Naive thymus-derived CD8-positive, alpha-beta T cell (primary cell): ENCODE results near the gene NAP1L3. TPM values are rescaled to one million over a fixed set of nuclear protein-coding genes. Genes with fewer than 3 reads are reported as not detected.

Source experiments
- ATAC-seq, 2 donors: fragments of 150-1000 bp; cut with Tn5 transposase in 1 of 2; sonication (Bioruptor Pico), chemical (Tn5 transposase) in 1 of 2; 1 replicate in 1 of 2; 2 replicates in 1 of 2; pipeline ENCODE4 v1.10.0; 2021; ENCODE audit warnings: mild to moderate bottlenecking in 2 of 2, moderate library complexity in 2 of 2
- POLR2A ChIA-PET: fragments of 350-600 bp; sonication (Branson Sonifier 250); formaldehyde crosslinking; loops from one replicate; lab custom pipeline; 2021; ENCODE audit warnings: antibody characterized with exemption; lab: Charles Lee
- DNase-seq, 10 donors: peaks; one replicate each; pipeline versions ENCODE4 v3.0.0 to v3.0.0-alpha.2; 2020 to 2022
- H3K27ac Mint-ChIP-seq, 10 donors: one replicate each; pipeline ENCODE4 v1.8.0; 2020 to 2022; ENCODE audit warnings: mild to moderate bottlenecking in 10 of 10, mixed read lengths in 10 of 10, moderate library complexity in 4 of 10, inconsistent platforms in 1 of 10
- H3K27me3 Mint-ChIP-seq, 5 donors: one replicate each; pipeline ENCODE4 v1.8.0; 2021 to 2022; ENCODE audit warnings: mixed read lengths in 5 of 5
- H3K36me3 Mint-ChIP-seq, 3 donors: one replicate each; pipeline ENCODE4 v1.8.0; 2020 to 2022; ENCODE audit warnings: mixed read lengths in 3 of 3, mild to moderate bottlenecking in 2 of 3, inconsistent platforms in 1 of 3
- H3K4me1 Mint-ChIP-seq, 4 donors: one replicate each; pipeline ENCODE4 v1.8.0; 2021 to 2022; ENCODE audit warnings: mixed read lengths in 4 of 4
- H3K4me3 Mint-ChIP-seq, 10 donors: one replicate each; pipeline ENCODE4 v1.8.0; 2020 to 2022; ENCODE audit warnings: mild to moderate bottlenecking in 10 of 10, mixed read lengths in 10 of 10, moderate library complexity in 6 of 10, inconsistent platforms in 1 of 10
- H3K9me3 Mint-ChIP-seq, 9 donors: one replicate each; pipeline ENCODE4 v1.8.0; 2020 to 2022; ENCODE audit warnings: mixed read lengths in 9 of 9, mild to moderate bottlenecking in 3 of 9, inconsistent platforms in 1 of 9, moderate library complexity in 1 of 9
- polyA plus RNA-seq, 3 donors: library from polyadenylated mRNA; unstranded; fragments of 300-500 nt; fragmentation: Illumina TruSeq; gene quantifications; one replicate each; pipeline ENCODE4 v1.2.3, GENCODE V29; 2021
- total RNA-seq, 8 experiments: library from RNA in 2 of 8; stranded (reverse) in 2 of 8; gene quantifications; one replicate each; pipeline ENCODE4 v1.2.3 and lab custom pipeline; 2021 to 2026

The NAP1L3 gene, protein sequence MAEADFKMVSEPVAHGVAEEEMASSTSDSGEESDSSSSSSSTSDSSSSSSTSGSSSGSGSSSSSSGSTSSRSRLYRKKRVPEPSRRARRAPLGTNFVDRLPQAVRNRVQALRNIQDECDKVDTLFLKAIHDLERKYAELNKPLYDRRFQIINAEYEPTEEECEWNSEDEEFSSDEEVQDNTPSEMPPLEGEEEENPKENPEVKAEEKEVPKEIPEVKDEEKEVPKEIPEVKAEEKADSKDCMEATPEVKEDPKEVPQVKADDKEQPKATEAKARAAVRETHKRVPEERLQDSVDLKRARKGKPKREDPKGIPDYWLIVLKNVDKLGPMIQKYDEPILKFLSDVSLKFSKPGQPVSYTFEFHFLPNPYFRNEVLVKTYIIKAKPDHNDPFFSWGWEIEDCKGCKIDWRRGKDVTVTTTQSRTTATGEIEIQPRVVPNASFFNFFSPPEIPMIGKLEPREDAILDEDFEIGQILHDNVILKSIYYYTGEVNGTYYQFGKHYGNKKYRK
- total RNA-seq (1 to 10 TPM; 9.3 to 9.4 TPM), polyA plus RNA-seq (1 to 10 TPM; 6.3 to 8.1 (median 7.1) TPM), total RNA-seq (lab: John Stamatoyannopoulos, UW) (6.9 to 30.5 (median 17.8) reads per million in 6 experiments)

DNA sequence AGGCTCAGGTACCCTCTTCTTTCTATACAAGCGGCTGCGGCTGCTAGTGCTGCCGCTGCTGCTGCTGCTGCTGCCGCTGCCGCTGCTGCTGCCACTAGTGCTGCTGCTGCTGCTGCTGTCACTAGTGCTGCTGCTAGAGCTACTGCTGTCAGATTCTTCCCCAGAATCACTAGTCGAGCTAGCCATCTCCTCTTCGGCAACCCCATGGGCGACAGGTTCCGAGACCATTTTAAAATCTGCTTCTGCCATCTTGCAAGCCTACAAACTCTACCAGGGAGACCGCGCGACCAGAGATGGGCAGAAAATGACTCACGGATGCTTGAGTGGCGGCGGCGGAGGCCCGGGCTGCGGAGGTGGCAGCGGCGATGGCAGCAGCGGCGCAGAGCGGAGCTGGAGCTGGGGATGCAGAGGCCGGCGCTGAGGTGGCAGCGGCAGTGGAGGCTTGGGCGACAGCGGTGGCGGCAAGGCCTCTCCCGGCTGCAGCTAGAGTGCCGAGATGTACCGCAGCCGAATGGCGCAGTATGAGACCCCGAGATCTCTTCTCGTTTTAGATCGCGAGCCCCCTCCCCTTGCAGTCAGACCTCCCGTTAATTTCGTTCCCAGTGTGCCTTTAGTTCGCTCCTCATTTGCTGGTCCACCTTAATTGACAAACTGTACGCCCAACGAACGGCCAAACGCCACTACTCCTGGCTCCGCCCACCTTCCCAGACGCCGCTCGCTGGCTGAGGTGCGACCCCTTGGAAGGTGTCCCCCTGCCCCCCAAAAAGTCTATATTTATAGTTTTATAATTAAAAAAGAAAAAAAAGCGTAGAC is at the start of gene NAP1L3:
Gene NAP1L3, minus strand, starts transcription at position 523 of the 813 bp plus-strand sequence. Its CDS starts 274 bp downstream, at position 249.
- Mint-ChIP-seq H3K27me3 (no peaks in the 10 kb centered on the region), H3K36me3 (no peaks in the 10 kb centered on the region), H3K27ac (peak within 1 kb of the TSS; percentile 91 to 98 (median 96)), H3K9me3 (no peaks in the 10 kb centered on the region), H3K4me3 (peak within 1 kb of the TSS; percentile 93 to 99 (median 94)), H3K4me1 (peaks cover 7 to 18% (median 14%) of the 10 kb centered on the region in 4 donors)
- peak; percentile 72 to 83 for ATAC-seq
- POLR2A ChIA-PET = no interaction called here
- DNase-seq = peak; percentile 19 to 75 (median 50)

- no peaks in the 10 kb centered on the region for H3K27me3 Mint-ChIP-seq
- no peak for DNase-seq
- H3K36me3 Mint-ChIP-seq = no peaks in the 10 kb centered on the region
- H3K4me3 Mint-ChIP-seq = no peak overlapping the region
- H3K27ac Mint-ChIP-seq = no peak overlapping the region
- POLR2A ChIA-PET = no interaction called here
- ATAC-seq = no peak
- H3K4me1 Mint-ChIP-seq = no peaks in the 10 kb centered on the region
- H3K9me3 Mint-ChIP-seq = peaks cover 0 to 4% (median 0%) of the 10 kb centered on the region in 9 donors
Measured at GRCh38 chrX:93711076-93711475, 37.7 kb upstream of the NAP1L3 start.

DNA sequence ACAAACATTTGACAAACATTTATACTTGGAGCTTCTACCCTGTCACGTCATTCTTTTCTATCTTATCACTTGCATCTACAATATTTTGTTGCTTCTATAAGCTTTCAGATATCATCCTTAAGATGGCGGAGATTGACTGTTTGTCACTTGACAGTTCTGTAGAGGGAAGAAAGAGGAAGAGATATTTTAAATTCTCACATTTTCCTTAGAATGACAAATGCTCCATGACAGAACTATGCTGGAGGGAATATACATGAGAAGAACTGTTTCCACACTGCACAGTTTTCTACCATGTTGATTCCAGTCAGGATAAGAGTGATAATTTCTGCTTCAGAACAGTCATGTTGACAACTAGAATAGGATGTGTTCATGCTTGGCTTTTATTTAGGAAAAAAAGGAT is 30.3 kb upstream of the NAP1L3 start:
- ATAC-seq (no peak), DNase-seq (no peak)
- Mint-ChIP-seq H3K27me3 (no peaks in the 10 kb centered on the region), H3K4me1 (no peaks in the 10 kb centered on the region), H3K27ac (no peak overlapping the region), H3K9me3 (peaks cover 0 to 4% (median 0%) of the 10 kb centered on the region in 9 donors), H3K4me3 (no peak overlapping the region), H3K36me3 (no peaks in the 10 kb centered on the region)
- POLR2A ChIA-PET = no interaction called here

- H3K4me1 Mint-ChIP-seq = no peaks in the 10 kb centered on the region
- no peaks in the 10 kb centered on the region for H3K9me3 Mint-ChIP-seq
- POLR2A ChIA-PET = no interaction called here
- H3K27ac Mint-ChIP-seq = no peak overlapping the region
- no peak for ATAC-seq
- H3K4me3 Mint-ChIP-seq = no peak overlapping the region
- no peak for DNase-seq
- H3K36me3 Mint-ChIP-seq = no peaks in the 10 kb centered on the region
- peaks cover 0 to 6% (median 0%) of the 10 kb centered on the region in 5 donors for H3K27me3 Mint-ChIP-seq
Measured at GRCh38 chrX:93695981-93696380, 22.6 kb upstream of the NAP1L3 start.

- POLR2A ChIA-PET = no interaction called here
- no peaks in the 10 kb centered on the region for H3K36me3 Mint-ChIP-seq
- peak within 1 kb of the TSS; percentile 91 to 98 (median 96) for H3K27ac Mint-ChIP-seq
- DNase-seq (peak in 2 of 10 donors; percentile 8 to 10), ATAC-seq (peak; percentile 23 to 24)
- H3K4me1 Mint-ChIP-seq = peaks cover 7 to 18% (median 14%) of the 10 kb centered on the region in 4 donors
- no peaks in the 10 kb centered on the region for H3K9me3 Mint-ChIP-seq
- peak within 1 kb of the TSS; percentile 93 to 99 (median 94) for H3K4me3 Mint-ChIP-seq
- H3K27me3 Mint-ChIP-seq = no peaks in the 10 kb centered on the region
Measured at GRCh38 chrX:93673869-93674271, 492 bp upstream of the NAP1L3 start, which contains the start of gene FAM133A. Gene FAM133A (plus strand): TSS chrX:93674206. CDS start chrX:93709420, 35,214 bp downstream.

- peaks cover 0 to 3% (median 0%) of the 10 kb centered on the region in 9 donors for H3K9me3 Mint-ChIP-seq
- H3K4me3 Mint-ChIP-seq = no peak overlapping the region
- no peaks in the 10 kb centered on the region for H3K36me3 Mint-ChIP-seq
- no peaks in the 10 kb centered on the region for H3K4me1 Mint-ChIP-seq
- no peak for DNase-seq
- no peaks in the 10 kb centered on the region for H3K27me3 Mint-ChIP-seq
- POLR2A ChIA-PET = no interaction called here
- H3K27ac Mint-ChIP-seq = no peak overlapping the region
- no peak for ATAC-seq
Measured at GRCh38 chrX:93660575-93660974, 12.8 kb downstream of the NAP1L3 start.

GRCh38 chrX:93649381-93649780 is 24.0 kb downstream of the NAP1L3 start:
- H3K36me3 Mint-ChIP-seq = no peaks in the 10 kb centered on the region
- H3K4me3 Mint-ChIP-seq = no peak overlapping the region
- H3K27me3 Mint-ChIP-seq = no peaks in the 10 kb centered on the region
- DNase-seq = no peak
- POLR2A ChIA-PET = interaction anchor here (0.5 kb wide), 1 partner anchor 9 kb away, joined by 6 read pairs; no protein-coding TSS in a partner anchor
- peaks cover 0 to 2% (median 0%) of the 10 kb centered on the region in 9 donors for H3K9me3 Mint-ChIP-seq
- H3K4me1 Mint-ChIP-seq = no peaks in the 10 kb centered on the region
- no peak overlapping the region for H3K27ac Mint-ChIP-seq
- ATAC-seq = no peak

DNA sequence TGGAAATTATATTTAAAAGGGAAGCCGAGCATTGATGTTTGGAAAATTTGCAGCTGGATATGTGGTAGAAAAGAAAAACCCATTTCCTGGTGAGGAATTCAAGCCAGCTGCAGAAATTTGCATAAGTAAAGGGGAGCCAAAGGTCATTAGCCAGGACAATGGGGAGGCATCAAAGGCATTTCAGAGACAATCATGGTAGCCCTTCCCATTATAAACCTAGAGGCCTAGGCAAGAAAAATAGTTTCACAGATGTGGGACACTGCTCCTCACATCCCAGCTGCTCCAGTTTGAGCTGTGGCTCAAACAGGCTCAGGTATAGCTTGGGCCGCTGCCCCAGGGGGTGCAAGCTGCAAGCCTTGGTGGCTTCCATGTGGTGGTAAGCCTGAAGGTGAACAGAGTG is 35.8 kb downstream of the NAP1L3 start:
- no peak for ATAC-seq
- POLR2A ChIA-PET = no interaction called here

More for the DNA sequence above, 35.8 kb downstream of the NAP1L3 start:
- Mint-ChIP-seq H3K4me3 (no peak overlapping the region), H3K27ac (no peak overlapping the region), H3K27me3 (peaks cover 0 to 7% (median 0%) of the 10 kb centered on the region in 5 donors), H3K36me3 (no peaks in the 10 kb centered on the region), H3K9me3 (peaks cover 0 to 15% (median 3%) of the 10 kb centered on the region in 9 donors), H3K4me1 (no peaks in the 10 kb centered on the region)
- no peak for DNase-seq

Other genes with a start within 250 kb of the NAP1L3 start
- under 1 TPM in 1 of 2 experiments, not detected in 1; 0.16 TPM for gene FAM133A, start 628 bp upstream of the NAP1L3 start, total RNA-seq
- not detected for gene FAM133A, start 628 bp upstream of the NAP1L3 start, polyA plus RNA-seq